DND-41 (cell line): ENCODE data around the gene MFRP.
A peak's percentile ranks its signal among the peaks of the same experiment; 100 is the strongest.

ENCODE experiments used
- ATAC-seq: fragments of 200-7000 bp; cut with Tn5 transposase; 3 replicates; pipeline ENCODE4 v1.9.1; 2021; ENCODE audit warnings: low read depth; ENCODE audit not compliant: insufficient read depth
- DNase-seq: peaks from one replicate; pipeline ENCODE4 v3.0.0-alpha.2; 2020
- H2AFZ ChIP-seq: 2 replicates; pipeline ENCODE4 v1.6.0; 2012; ENCODE audit warnings: low read depth, low read length
- H3K27ac ChIP-seq: 2 replicates; pipeline ENCODE4 v1.5.1; 2012; ENCODE audit warnings: low read length, inconsistent platforms
- H3K27me3 ChIP-seq: fragments of 200-600 bp; sonication (generic); 2 replicates; pipeline ENCODE4 v1.6.0; 2012; ENCODE audit warnings: low read length, mild to moderate bottlenecking, inconsistent platforms; ENCODE audit not compliant: insufficient read depth, poor library complexity
- H3K36me3 ChIP-seq: 2 replicates; pipeline ENCODE4 v1.5.1; 2012; ENCODE audit warnings: low read length, inconsistent platforms; ENCODE audit not compliant: insufficient read depth
- H3K4me1 ChIP-seq: 2 replicates; pipeline ENCODE4 v1.5.1; 2012; ENCODE audit warnings: mild to moderate bottlenecking, low read length; ENCODE audit not compliant: insufficient read depth
- H3K4me2 ChIP-seq: 2 replicates; pipeline ENCODE4 v1.6.0; 2012; ENCODE audit warnings: mild to moderate bottlenecking, moderate library complexity, low read length, inconsistent platforms; ENCODE audit not compliant: insufficient read depth
- H3K4me3 ChIP-seq, 2 experiments: fragments of 200-600 bp in 1 of 2; shearing (Covaris generic) in 1 of 2; 2 replicates each; pipeline ENCODE4 v1.5.1; 2012 to 2016; ENCODE audit warnings: inconsistent platforms in 2 of 2, low read length in 2 of 2, mild to moderate bottlenecking in 2 of 2, low read depth in 1 of 2, moderate library complexity in 1 of 2
- H3K79me2 ChIP-seq: 2 replicates; pipeline ENCODE4 v1.6.0; 2012; ENCODE audit warnings: low read length, inconsistent platforms; ENCODE audit not compliant: insufficient read depth
- H3K9ac ChIP-seq: 2 replicates; pipeline ENCODE4 v1.6.0; 2012; ENCODE audit warnings: low read depth, mild to moderate bottlenecking, inconsistent platforms, low read length, moderate library complexity
- H3K9me3 ChIP-seq: 2 replicates; pipeline ENCODE4 v1.5.1; 2012; ENCODE audit warnings: low read length, moderate library complexity, mild to moderate bottlenecking, inconsistent platforms; ENCODE audit not compliant: insufficient read depth, severe bottlenecking
- H4K20me1 ChIP-seq: 2 replicates; pipeline ENCODE4 v1.6.0; 2012; ENCODE audit warnings: low read length; ENCODE audit not compliant: insufficient read depth
- EZH2 ChIP-seq: IDR thresholded peaks from 3 replicates; pipeline ENCODE4 v1.6.1; 2012; ENCODE audit warnings: borderline replicate concordance, low read depth, mild to moderate bottlenecking, moderate library complexity, low read length, inconsistent platforms; ENCODE audit not compliant: severe bottlenecking
- TF ChIP-seq, protein P1 (sequence below): IDR thresholded peaks from 2 replicates; pipeline ENCODE4 v1.5.1; 2012; ENCODE audit warnings: borderline replicate concordance, low read length, moderate library complexity, mild to moderate bottlenecking; ENCODE audit not compliant: poor library complexity, severe bottlenecking; ENCODE audit errors: extremely low read depth

The MFRP gene

DNA sequence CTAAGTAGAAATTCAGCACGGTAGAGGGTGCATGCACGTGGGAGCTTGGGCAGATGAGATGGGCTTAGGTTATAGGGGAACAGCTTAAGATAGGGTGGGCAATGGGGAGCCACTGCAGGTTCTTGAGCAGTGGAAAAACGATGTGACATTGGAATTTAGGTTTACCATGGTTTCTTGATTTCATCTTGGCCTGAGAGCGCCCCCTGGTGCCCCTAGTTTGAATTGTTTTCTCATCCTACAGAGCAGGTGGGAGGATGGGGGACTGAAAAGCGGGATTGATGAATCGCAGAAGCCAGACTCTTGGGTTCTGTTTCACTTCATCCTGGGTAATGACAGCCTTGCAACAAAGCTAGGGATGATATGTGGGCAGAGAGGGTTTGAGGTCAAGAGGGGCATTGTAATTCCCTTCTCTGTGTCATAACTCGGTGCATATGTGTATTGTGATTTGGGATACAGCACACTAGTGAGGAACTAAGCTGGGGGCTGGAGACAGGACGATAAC lies 22.9 kb downstream of the MFRP start:
- Histone ChIP-seq H4K20me1 (no peaks in the 10 kb centered on the region), H3K9ac (no peak overlapping the region), H3K4me3 (no peak overlapping the region), H3K36me3 (no peaks in the 10 kb centered on the region), H3K4me1 (peaks cover 12% of the 10 kb centered on the region), H3K79me2 (no peaks in the 10 kb centered on the region), H2AFZ (no peak overlapping the region), H3K9me3 (no peaks in the 10 kb centered on the region), H3K27ac (no peak overlapping the region), H3K27me3 (peaks cover 14% of the 10 kb centered on the region), H3K4me2 (no peak overlapping the region)
- DNase-seq (peak; percentile 79), ATAC-seq (peak; percentile 67)
- TF ChIP-seq EZH2, result no peak
- TF ChIP-seq, protein P1, sequence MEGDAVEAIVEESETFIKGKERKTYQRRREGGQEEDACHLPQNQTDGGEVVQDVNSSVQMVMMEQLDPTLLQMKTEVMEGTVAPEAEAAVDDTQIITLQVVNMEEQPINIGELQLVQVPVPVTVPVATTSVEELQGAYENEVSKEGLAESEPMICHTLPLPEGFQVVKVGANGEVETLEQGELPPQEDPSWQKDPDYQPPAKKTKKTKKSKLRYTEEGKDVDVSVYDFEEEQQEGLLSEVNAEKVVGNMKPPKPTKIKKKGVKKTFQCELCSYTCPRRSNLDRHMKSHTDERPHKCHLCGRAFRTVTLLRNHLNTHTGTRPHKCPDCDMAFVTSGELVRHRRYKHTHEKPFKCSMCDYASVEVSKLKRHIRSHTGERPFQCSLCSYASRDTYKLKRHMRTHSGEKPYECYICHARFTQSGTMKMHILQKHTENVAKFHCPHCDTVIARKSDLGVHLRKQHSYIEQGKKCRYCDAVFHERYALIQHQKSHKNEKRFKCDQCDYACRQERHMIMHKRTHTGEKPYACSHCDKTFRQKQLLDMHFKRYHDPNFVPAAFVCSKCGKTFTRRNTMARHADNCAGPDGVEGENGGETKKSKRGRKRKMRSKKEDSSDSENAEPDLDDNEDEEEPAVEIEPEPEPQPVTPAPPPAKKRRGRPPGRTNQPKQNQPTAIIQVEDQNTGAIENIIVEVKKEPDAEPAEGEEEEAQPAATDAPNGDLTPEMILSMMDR, result peak; percentile 87

DNA sequence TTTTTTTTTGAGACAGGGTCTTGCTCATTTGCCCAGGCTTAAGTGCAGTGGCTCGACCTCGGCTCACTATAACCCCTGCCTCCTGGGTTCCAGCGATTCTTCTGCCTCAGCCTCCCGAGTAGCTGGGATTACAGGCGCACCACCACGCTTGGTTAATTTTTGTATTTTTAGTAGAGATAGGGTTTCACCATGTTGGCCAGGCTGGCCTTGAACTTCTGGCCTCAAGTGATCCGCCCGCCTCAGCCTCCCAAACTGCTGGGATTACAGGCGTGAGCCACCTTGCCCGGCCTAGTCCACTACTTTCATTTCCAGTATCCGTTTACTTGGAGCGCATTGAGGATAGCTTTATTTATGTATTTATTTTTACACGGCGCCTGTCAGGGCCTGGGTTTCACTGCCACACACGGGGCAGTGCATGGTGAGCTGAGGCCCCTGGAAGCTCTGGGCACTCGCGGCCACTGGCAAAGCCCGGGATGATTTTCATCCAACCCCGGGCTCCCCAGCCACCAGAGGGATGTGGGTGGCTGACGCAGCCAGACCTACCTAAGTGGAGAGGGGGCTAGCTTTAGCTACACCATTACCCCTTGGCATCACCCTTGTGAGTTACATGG lies 23.5 kb downstream of the MFRP start:
- Histone ChIP-seq H3K4me1 (peaks cover 12% of the 10 kb centered on the region), H3K4me3 (no peak overlapping the region), H4K20me1 (peaks cover 1% of the 10 kb centered on the region; the same call in 1 of the 2 replicates), H2AFZ (no peak overlapping the region), H3K9me3 (no peaks in the 10 kb centered on the region), H3K4me2 (no peak overlapping the region), H3K27me3 (peaks cover 20% of the 10 kb centered on the region), H3K27ac (no peak overlapping the region), H3K79me2 (no peaks in the 10 kb centered on the region), H3K9ac (no peak overlapping the region), H3K36me3 (no peaks in the 10 kb centered on the region)
- TF ChIP-seq, protein P1, result no peak
- no peak for TF ChIP-seq EZH2
- ATAC-seq (no peak), DNase-seq (no peak)

DNA sequence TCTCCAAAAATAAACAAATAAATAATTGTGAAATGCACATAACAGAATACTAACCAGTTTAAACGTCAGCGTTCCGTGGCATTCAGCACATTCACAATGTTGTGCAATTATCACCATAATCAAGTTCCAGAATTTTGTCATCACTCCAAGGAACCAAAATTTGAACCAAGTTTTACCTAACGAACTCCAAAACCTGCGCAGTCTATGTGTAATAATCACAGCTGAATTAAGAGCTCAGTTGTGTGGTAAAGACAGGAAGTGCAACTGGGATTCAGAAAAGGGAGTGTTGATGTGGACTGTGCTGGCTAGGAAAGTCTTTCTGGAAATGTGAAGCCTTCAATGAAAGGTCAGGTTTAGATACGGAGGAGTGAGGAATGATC lies 24.2 kb downstream of the MFRP start:
- H2AFZ ChIP-seq, result no peak overlapping the region
- no peak overlapping the region for H3K4me3 ChIP-seq
- H3K9me3 ChIP-seq, result no peaks in the 10 kb centered on the region
- DNase-seq, result no peak
- no peak overlapping the region for H3K9ac ChIP-seq
- TF ChIP-seq EZH2, result no peak
- TF ChIP-seq, protein P1, result peak; percentile 8
- H3K4me2 ChIP-seq, result no peak overlapping the region
- ATAC-seq, result no peak
- peaks cover 13% of the 10 kb centered on the region for H3K4me1 ChIP-seq
- H4K20me1 ChIP-seq, result peaks cover 5% of the 10 kb centered on the region
- H3K36me3 ChIP-seq, result no peaks in the 10 kb centered on the region
- no peak overlapping the region for H3K27ac ChIP-seq
- peaks cover 26% of the 10 kb centered on the region for H3K27me3 ChIP-seq
- no peaks in the 10 kb centered on the region for H3K79me2 ChIP-seq
